ENCODE results near the gene UBE2E3. TPM values are rescaled to one million over a fixed set of nuclear protein-coding genes. Genes with fewer than 3 reads are reported as not detected.
A peak's percentile ranks its signal among the peaks of the same experiment; 100 is the strongest.

UBE2E3 gene
- total and polyA plus RNA-seq, 8 donors: 53.7 to 171 (median 144) TPM

DNA sequence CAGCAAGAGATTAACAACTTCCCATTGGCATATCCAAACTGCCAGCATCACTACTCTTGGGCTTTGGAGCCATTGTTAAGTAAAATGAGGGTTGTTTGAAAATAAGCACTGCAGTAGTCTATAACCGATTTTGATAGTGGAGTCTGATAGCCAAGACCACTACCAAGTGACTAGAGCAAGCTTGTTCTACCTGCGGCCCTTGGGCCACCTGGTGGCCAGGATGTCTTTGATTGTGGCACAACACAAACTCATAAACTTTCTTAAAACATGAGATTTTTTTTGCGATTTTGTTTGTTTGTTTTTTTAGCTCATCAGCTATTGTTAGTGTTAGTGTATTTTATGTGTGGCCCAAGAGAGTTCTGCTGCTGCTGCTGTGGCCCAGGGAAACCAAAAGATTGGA lies 11.0 kb downstream of the UBE2E3 start:
- TF ChIP-seq, protein P1, sequence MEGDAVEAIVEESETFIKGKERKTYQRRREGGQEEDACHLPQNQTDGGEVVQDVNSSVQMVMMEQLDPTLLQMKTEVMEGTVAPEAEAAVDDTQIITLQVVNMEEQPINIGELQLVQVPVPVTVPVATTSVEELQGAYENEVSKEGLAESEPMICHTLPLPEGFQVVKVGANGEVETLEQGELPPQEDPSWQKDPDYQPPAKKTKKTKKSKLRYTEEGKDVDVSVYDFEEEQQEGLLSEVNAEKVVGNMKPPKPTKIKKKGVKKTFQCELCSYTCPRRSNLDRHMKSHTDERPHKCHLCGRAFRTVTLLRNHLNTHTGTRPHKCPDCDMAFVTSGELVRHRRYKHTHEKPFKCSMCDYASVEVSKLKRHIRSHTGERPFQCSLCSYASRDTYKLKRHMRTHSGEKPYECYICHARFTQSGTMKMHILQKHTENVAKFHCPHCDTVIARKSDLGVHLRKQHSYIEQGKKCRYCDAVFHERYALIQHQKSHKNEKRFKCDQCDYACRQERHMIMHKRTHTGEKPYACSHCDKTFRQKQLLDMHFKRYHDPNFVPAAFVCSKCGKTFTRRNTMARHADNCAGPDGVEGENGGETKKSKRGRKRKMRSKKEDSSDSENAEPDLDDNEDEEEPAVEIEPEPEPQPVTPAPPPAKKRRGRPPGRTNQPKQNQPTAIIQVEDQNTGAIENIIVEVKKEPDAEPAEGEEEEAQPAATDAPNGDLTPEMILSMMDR (IDR thresholded peaks at IDR 0.05): no peak
- no peaks in the 10 kb centered on the region for H3K27me3 ChIP-seq
- DNase-seq: peak in 1 of 4 donors; percentile 12
- intact Hi-C loops (cut with DNase I): no loop called here
- no peaks in the 10 kb centered on the region for H3K36me3 ChIP-seq
- H3K4me1 ChIP-seq: no peaks in the 10 kb centered on the region
- H3K9me3 ChIP-seq: no peaks in the 10 kb centered on the region
- no peak overlapping the region for H3K4me3 ChIP-seq
- H3K27ac ChIP-seq: no peak overlapping the region
- no peak for ATAC-seq

DNA sequence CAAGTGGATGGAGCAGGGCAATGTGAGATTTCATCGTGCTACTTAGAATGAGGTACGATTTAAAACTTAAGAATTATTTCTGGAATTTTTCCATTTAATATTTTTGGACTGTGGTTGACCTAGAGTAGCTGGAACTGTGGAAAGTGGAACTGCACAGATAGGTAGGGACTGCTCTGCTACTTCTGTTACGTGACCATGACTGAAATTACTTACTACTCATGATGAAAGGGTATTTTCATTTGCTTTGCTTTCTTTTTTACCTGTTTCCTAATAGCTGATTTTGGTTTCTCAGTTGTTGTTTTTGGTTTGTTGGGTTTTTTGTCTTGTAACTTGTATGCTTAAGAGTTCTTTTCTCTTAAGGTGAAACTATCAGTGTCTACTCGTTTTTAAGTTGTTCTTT lies 11.4 kb downstream of the UBE2E3 start:
- no peaks in the 10 kb centered on the region for H3K27me3 ChIP-seq
- H3K4me3 ChIP-seq: no peak overlapping the region
- ATAC-seq: no peak
- no peaks in the 10 kb centered on the region for H3K4me1 ChIP-seq
- TF ChIP-seq, protein P1 (IDR thresholded peaks at IDR 0.05): no peak
- intact Hi-C loops (cut with DNase I): no loop called here
- DNase-seq: no peak
- no peaks in the 10 kb centered on the region for H3K36me3 ChIP-seq
- H3K27ac ChIP-seq: no peak overlapping the region
- no peaks in the 10 kb centered on the region for H3K9me3 ChIP-seq

DNA sequence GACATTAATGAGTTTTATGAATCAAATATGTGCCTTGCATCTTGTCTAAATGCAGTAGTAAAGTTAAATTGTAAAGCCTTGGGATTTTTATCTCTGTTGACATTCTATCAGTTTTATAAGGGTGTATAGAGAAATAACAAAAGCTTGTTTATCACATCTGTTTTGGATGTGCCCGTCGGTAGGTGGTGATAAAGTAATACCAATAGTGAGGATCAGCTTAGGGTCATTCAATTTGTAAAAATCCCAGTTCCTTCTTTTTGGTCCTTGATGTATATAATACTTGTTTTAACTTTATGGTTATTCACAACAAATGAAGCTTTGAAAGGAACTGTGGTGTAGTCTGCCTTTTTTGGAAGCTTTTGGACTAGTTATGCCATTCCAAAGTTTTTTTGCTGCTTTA lies 12.6 kb downstream of the UBE2E3 start:
- H3K27ac ChIP-seq: no peak overlapping the region
- no peaks in the 10 kb centered on the region for H3K27me3 ChIP-seq
- intact Hi-C loops (cut with DNase I): no loop called here
- no peaks in the 10 kb centered on the region for H3K4me1 ChIP-seq
- TF ChIP-seq, protein P1 (IDR thresholded peaks at IDR 0.05): no peak
- DNase-seq (no peak), ATAC-seq (no peak)
- H3K9me3 ChIP-seq: no peaks in the 10 kb centered on the region
- H3K36me3 ChIP-seq: no peaks in the 10 kb centered on the region
- H3K4me3 ChIP-seq: no peak overlapping the region

- Histone ChIP-seq H3K36me3 (no peaks in the 10 kb centered on the region), H3K27ac (no peak overlapping the region), H3K27me3 (no peaks in the 10 kb centered on the region), H3K9me3 (no peaks in the 10 kb centered on the region), H3K4me3 (no peak overlapping the region), H3K4me1 (no peaks in the 10 kb centered on the region)
- TF ChIP-seq, protein P1 (IDR thresholded peaks at IDR 0.05): no peak
- DNase-seq: no peak
- ATAC-seq: no peak
- intact Hi-C loops (cut with DNase I): no loop called here
These were observed 19.0 kb downstream of the UBE2E3 start for GRCh38 chr2:180999274-180999964.

DNA sequence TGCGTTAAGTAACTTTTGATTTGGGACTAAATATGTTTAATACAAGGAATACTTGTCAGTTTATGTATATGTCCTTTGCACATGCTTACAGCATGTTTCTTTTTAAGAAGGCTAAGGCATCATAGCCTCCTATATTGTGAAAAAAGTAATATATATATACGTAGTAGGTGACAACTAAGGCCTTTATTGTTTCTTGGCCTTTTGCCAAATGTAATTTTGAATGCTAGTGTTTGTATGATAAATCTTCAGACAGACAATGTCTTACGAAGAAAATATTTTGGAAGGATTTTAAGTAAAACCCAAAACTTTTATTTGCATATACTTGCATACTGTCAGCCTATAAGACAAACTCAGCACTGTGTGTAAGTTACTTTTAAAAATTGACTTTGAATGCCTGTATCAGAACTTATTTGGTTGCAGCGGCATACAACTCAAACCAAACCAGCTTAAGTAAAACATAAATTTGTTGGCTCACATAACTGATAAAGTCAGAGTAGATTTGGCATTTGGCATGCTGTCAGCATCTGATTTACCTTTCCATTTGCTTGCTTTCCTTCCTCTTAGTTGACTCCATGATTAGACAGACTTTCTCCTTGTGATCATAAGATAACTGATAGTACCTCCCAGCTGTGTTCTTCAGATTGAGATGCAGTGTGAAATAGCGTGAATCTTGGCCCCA lies 24.4 kb downstream of the UBE2E3 start:
- no peak overlapping the region for H3K4me3 ChIP-seq
- H3K27ac ChIP-seq: no peak overlapping the region
- no peaks in the 10 kb centered on the region for H3K27me3 ChIP-seq
- ATAC-seq (no peak), DNase-seq (no peak)
- intact Hi-C loops (cut with DNase I): no loop called here
- no peaks in the 10 kb centered on the region for H3K9me3 ChIP-seq
- TF ChIP-seq, protein P1 (IDR thresholded peaks at IDR 0.05): no peak
- H3K36me3 ChIP-seq: no peaks in the 10 kb centered on the region
- H3K4me1 ChIP-seq: no peaks in the 10 kb centered on the region
